K562 (cell line): Measurements from ENCODE around the gene NAA10. TPM values are rescaled to one million over a fixed set of nuclear protein-coding genes. Genes with fewer than 3 reads are reported as not detected.

Experiments
- ETV6 ChIP-seq, 3 experiments: fragments of 150-350 bp in 1 of 3; sonication (generic) in 1 of 3; formaldehyde crosslinking in 1 of 3; IDR thresholded peaks; 2 replicates each; pipeline versions ENCODE4 v1.6.1 to v1.8.0; 2014 to 2022; ENCODE audit warnings: borderline replicate concordance in 2 of 3, low read depth in 2 of 3, antibody characterized with exemption in 1 of 3, low read length in 1 of 3, mild to moderate bottlenecking in 1 of 3, missing genetic modification reagents in 1 of 3
- GTF3C2 ChIP-seq: IDR thresholded peaks from 3 replicates; pipeline ENCODE4 v1.6.1; 2011; ENCODE audit warnings: borderline replicate concordance, mild to moderate bottlenecking, moderate library complexity; ENCODE audit not compliant: insufficient read length; ENCODE audit errors: extremely low read depth
- JUNB ChIP-seq: fragments of 450-650 bp; formaldehyde crosslinking; conservative IDR thresholded peaks from 2 replicates; pipeline ENCODE4 v1.4.0; 2020; ENCODE audit warnings: mild to moderate bottlenecking
- PTTG1 ChIP-seq: fragments of 450-650 bp; IDR thresholded peaks from 2 replicates; pipeline ENCODE4 v1.6.1; 2016; ENCODE audit warnings: low read depth, mild to moderate bottlenecking, missing genetic modification characterization, missing compliant biosample characterization
- SPI1 ChIP-seq: IDR thresholded peaks from 2 replicates; pipeline ENCODE4 v1.6.1; 2011; ENCODE audit warnings: low read depth, low read length, control low read depth, borderline replicate concordance
- ZBTB49 ChIP-seq: sonication (generic); formaldehyde crosslinking; IDR thresholded peaks from 2 replicates; pipeline ENCODE4 v1.8.0; 2022; ENCODE audit warnings: missing genetic modification reagents, mild to moderate bottlenecking, borderline replicate concordance
- ZNF316 ChIP-seq: fragments of 450-650 bp; IDR thresholded peaks from 2 replicates; pipeline ENCODE4 v1.6.1; 2016
- polyA plus RNA-seq, 8 experiments: library from polyadenylated mRNA; depleted of rRNA in 4 of 8; stranded (reverse) in 5 of 8; unstranded in 3 of 8; fragments of >200 nt; fragmentation: Nextera tagmentation in 2 of 8; fragmentation: Illumina TruSeq in 1 of 8; extraction: Ambion mirVana in 2 of 8; extraction: Trizol in 1 of 8; gene quantifications; 2 replicates each; pipeline versions ENCODE4 v1.2.1 to v1.2.3, GENCODE V29; 2011 to 2014; ENCODE audit warnings: inconsistent platforms in 1 of 8, missing spikeins in 1 of 8
- total RNA-seq, 7 experiments: library from RNA; depleted of rRNA in 6 of 7; stranded (reverse); fragments of >200 nt in 6 of 7; fragmentation: Illumina TruSeq in 2 of 7; extraction: Trizol in 2 of 7; gene quantifications; 2 replicates each; pipeline versions ENCODE4 v1.2.1 to v1.2.3, GENCODE V29; 2011 to 2021; ENCODE audit warnings: low replicate concordance in 1 of 7

The NAA10 gene
- total and polyA plus RNA-seq, 9 of the 15 experiments (the other 6 are each of a cell fraction or from before 2014, with no cell fraction given) = 11.1 to 250 (median 134) TPM

GRCh38 chrX:153971450-153972367, 36.9 kb upstream of the NAA10 start, which contains the start of gene HCFC1 (continued):
- peak; percentile 94 for TF ChIP-seq JUNB (CRISPR knock-in tag)
- no peak for TF ChIP-seq GTF3C2
- no peak for TF ChIP-seq PTTG1 (tag)
- no peak for TF ChIP-seq ZNF316
- no peak for TF ChIP-seq ZBTB49 (CRISPR knock-in tag)
- TF ChIP-seq SPI1 = peak; percentile 52
- TF ChIP-seq ETV6 (IDR thresholded peaks at IDR 0.05; ENCODE audit: borderline replicate concordance in 1 of 2, low read depth in 2 of 2, low read length in 1 of 2) = no peak
- no peak for TF ChIP-seq ETV6 (CRISPR knock-in tag; IDR thresholded peaks at IDR 0.05; ENCODE audit: borderline replicate concordance)
- TF ChIP-seq, all 486 proteins: peak for 136
